Esophagus squamous epithelium (tissue), 4 donors: Measurements from ENCODE around the gene MTX3.

Experiments
- CTCF ChIP-seq, 6 experiments: fragments of 450-650 bp in 4 of 6; fragments of 200-600 bp in 2 of 6; sonication (generic) in 2 of 6; IDR thresholded peaks; one replicate each; pipeline ENCODE4 v1.5.1; 2016 to 2019; ENCODE audit warnings: antibody characterized with exemption in 6 of 6, mild to moderate bottlenecking in 4 of 6, moderate library complexity in 4 of 6
- POLR2A ChIP-seq, 4 donors: fragments of 450-650 bp; IDR thresholded peaks; one replicate each; pipeline ENCODE4 v1.6.1; 2017; ENCODE audit warnings: antibody characterized with exemption in 4 of 4, mild to moderate bottlenecking in 4 of 4, moderate library complexity in 3 of 4

DNA sequence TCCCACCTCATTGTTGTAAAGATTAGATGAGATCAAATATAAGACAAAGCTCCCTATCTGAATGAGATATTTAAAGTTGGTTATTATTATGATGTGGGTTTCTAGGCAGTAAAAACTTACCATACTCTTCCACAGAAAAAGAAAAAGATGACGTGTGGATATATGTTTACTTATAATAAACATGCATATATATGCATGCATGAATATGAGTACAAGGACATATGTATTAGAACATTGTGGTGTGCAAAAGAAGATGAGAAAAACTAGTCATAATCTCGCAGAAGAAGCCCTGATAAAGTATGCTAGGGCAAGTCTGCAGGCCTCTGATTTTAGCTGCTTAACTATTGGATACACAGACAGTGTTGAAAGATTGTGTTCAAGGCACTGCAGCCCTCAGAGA, 34.0 kb upstream of the MTX3 start:
- TF ChIP-seq CTCF (IDR thresholded peaks at IDR 0.05) = no peak
- TF ChIP-seq POLR2A (IDR thresholded peaks at IDR 0.05) = no peak
